HCT116 (cell line): ENCODE measurements around the gene MAPKAPK3. TPM values are rescaled to one million over a fixed set of nuclear protein-coding genes. Genes with fewer than 3 reads are reported as not detected.

Source experiments
- ATAC-seq: fragments of 200-7000 bp; cut with Tn5 transposase; 2 replicates; pipeline ENCODE4 v1.9.1; 2020; ENCODE audit warnings: mild to moderate bottlenecking, moderate library complexity
- BruUV-seq: library from RNA; stranded (reverse); fragments of 400-500 nt; replicated peaks from 2 replicates; lab custom pipeline; 2021; lab: Mats Ljungman, UMichigan
- CTCF ChIA-PET: fragments of 300-600 bp; sonication (Branson Sonifier 250); formaldehyde crosslinking; loops from one replicate; lab custom pipeline; 2021; ENCODE audit warnings: antibody characterized with exemption; lab: Charles Lee
- POLR2A ChIA-PET: fragments of 300-600, 350-600 bp; sonication (Branson Sonifier 250); formaldehyde crosslinking; loops from one replicate; lab custom pipeline; 2021; ENCODE audit warnings: antibody characterized with exemption; lab: Charles Lee
- RAD21 ChIA-PET, 2 experiments: fragments of 300-600 bp; sonication (Branson Sonifier 250); formaldehyde crosslinking; loops; one replicate each; lab custom pipeline; 2023; ENCODE audit warnings: low total read pairs in 2 of 2; ENCODE audit not compliant: uncharacterized antibody in 2 of 2, unreplicated experiment in 2 of 2, low non-redundant PET in 1 of 2; lab: Charles Lee
- DNase-seq: peaks from one replicate; pipeline ENCODE4 v3.0.0-alpha.2; 2010; ENCODE audit warnings: low read depth, low spot score
- H2AFZ ChIP-seq: fragments of 200-600 bp; shearing (Covaris generic), sonication (generic); 2 replicates; pipeline ENCODE4 v1.6.1; 2017; ENCODE audit warnings: low read depth, mixed run types, mixed read lengths, antibody characterized with exemption, low read length; ENCODE audit not compliant: poor library complexity, severe bottlenecking
- H3K27ac ChIP-seq: 2 replicates; pipeline ENCODE4 v1.5.1; 2012; ENCODE audit warnings: low read depth, low read length
- H3K27me3 ChIP-seq: fragments of 200-600 bp; sonication (generic); 2 replicates; pipeline ENCODE4 v1.6.1; 2016; ENCODE audit warnings: mixed run types, low read length, mixed read lengths; ENCODE audit not compliant: insufficient read depth
- H3K36me3 ChIP-seq, 2 experiments: fragments of 200-500 bp in 1 of 2; fragments of 200-600 bp in 1 of 2; sonication (Bioruptor generic) in 1 of 2; sonication (generic) in 1 of 2; 2 replicates each; pipeline versions ENCODE4 v1.5.1 to v1.6.1; 2014 to 2016; ENCODE audit warnings: low read length in 2 of 2, inconsistent platforms in 1 of 2, mixed read lengths in 1 of 2, mixed run types in 1 of 2; ENCODE audit not compliant: insufficient read depth in 2 of 2, control insufficient read depth in 1 of 2
- H3K4me1 ChIP-seq, 2 experiments: fragments of 200-600 bp in 1 of 2; sonication (generic) in 1 of 2; 2 replicates each; pipeline versions ENCODE4 v1.5.1 to v1.6.1; 2012 to 2017; ENCODE audit warnings: low read length in 2 of 2, inconsistent platforms in 1 of 2, mild to moderate bottlenecking in 1 of 2, mixed read lengths in 1 of 2, mixed run types in 1 of 2, moderate library complexity in 1 of 2; ENCODE audit not compliant: insufficient read depth in 2 of 2, control insufficient read depth in 1 of 2
- H3K4me2 ChIP-seq: fragments of 200-600 bp; sonication (generic); 2 replicates; pipeline ENCODE4 v1.6.1; 2017; ENCODE audit warnings: mixed run types, low read length, mixed read lengths
- H3K4me3 ChIP-seq, 2 experiments: fragments of 200-600 bp in 1 of 2; sonication (generic) in 1 of 2; replicated peaks in 1 of 2; 2 replicates each; pipeline ENCODE4 v1.5.1; 2011 to 2016; ENCODE audit warnings: low read length in 2 of 2, control low read depth in 1 of 2, low read depth in 1 of 2, mild to moderate bottlenecking in 1 of 2, mixed read lengths in 1 of 2, mixed run types in 1 of 2
- H3K79me2 ChIP-seq: fragments of 200-600 bp; sonication (generic); 2 replicates; pipeline ENCODE4 v1.6.1; 2017; ENCODE audit warnings: mild to moderate bottlenecking, mixed run types, low read length, moderate library complexity, mixed read lengths; ENCODE audit not compliant: insufficient read depth
- H3K9ac ChIP-seq: fragments of 200-600 bp; sonication (generic); 2 replicates; pipeline ENCODE4 v1.6.1; 2016; ENCODE audit warnings: low read length, mixed read lengths
- H3K9me2 ChIP-seq: fragments of 200-600 bp; sonication (generic), shearing (Covaris generic); 2 replicates; pipeline ENCODE4 v1.6.1; 2017; ENCODE audit warnings: mixed run types, mild to moderate bottlenecking, moderate library complexity; ENCODE audit not compliant: insufficient read depth
- H3K9me3 ChIP-seq, 2 experiments: fragments of 200-500 bp in 1 of 2; fragments of 200-600 bp in 1 of 2; sonication (Bioruptor generic) in 1 of 2; sonication (generic) in 1 of 2; 2 replicates each; pipeline ENCODE4 v1.6.1; 2014 to 2017; ENCODE audit warnings: low read length in 2 of 2, mixed read lengths in 2 of 2, inconsistent platforms in 1 of 2, low read depth in 1 of 2, mild to moderate bottlenecking in 1 of 2, mixed run types in 1 of 2, moderate library complexity in 1 of 2; ENCODE audit not compliant: control insufficient read depth in 1 of 2, insufficient read depth in 1 of 2
- H4K20me1 ChIP-seq: fragments of 200-600 bp; sonication (generic), shearing (Covaris generic); 2 replicates; pipeline ENCODE4 v1.6.1; 2017; ENCODE audit warnings: mixed run types, mild to moderate bottlenecking, moderate library complexity; ENCODE audit not compliant: insufficient read depth
- ATF3 ChIP-seq: IDR thresholded peaks from 2 replicates; pipeline ENCODE4 v1.6.1; 2012
- EZH2 ChIP-seq: fragments of 200-600 bp; sonication (generic); IDR thresholded peaks from 2 replicates; pipeline ENCODE4 v1.6.1; 2017; ENCODE audit warnings: antibody characterized with exemption, mixed run types
- FOSL1 ChIP-seq: IDR thresholded peaks from 2 replicates; pipeline ENCODE4 v1.6.1; 2012; ENCODE audit warnings: low read depth
- JUND ChIP-seq: IDR thresholded peaks from 2 replicates; pipeline ENCODE4 v1.6.1; 2012
- POLR2A ChIP-seq: IDR thresholded peaks from 2 replicates; pipeline ENCODE4 v1.7.0; 2011; ENCODE audit warnings: borderline replicate concordance; ENCODE audit not compliant: insufficient read depth, insufficient read length; ENCODE audit errors: extremely low read depth
- RAD21 ChIP-seq: IDR thresholded peaks from 2 replicates; pipeline ENCODE4 v1.6.1; 2012; ENCODE audit warnings: low read depth, mild to moderate bottlenecking
- SIN3A ChIP-seq: IDR thresholded peaks from 2 replicates; pipeline ENCODE4 v1.6.1; 2012; ENCODE audit warnings: low read depth
- SP1 ChIP-seq: IDR thresholded peaks from 2 replicates; pipeline ENCODE4 v1.6.1; 2012; ENCODE audit warnings: low read depth
- SRF ChIP-seq: IDR thresholded peaks from 2 replicates; pipeline ENCODE4 v1.6.1; 2012; ENCODE audit warnings: low read depth
- YY1 ChIP-seq: IDR thresholded peaks from 2 replicates; pipeline ENCODE4 v1.6.1; 2011; ENCODE audit warnings: low read length, low read depth, moderate library complexity, mild to moderate bottlenecking; ENCODE audit not compliant: insufficient replicate concordance; ENCODE audit errors: extremely low read depth
- ZBTB33 ChIP-seq: IDR thresholded peaks from 2 replicates; pipeline ENCODE4 v1.6.1; 2011; ENCODE audit warnings: mild to moderate bottlenecking, low read length, moderate library complexity; ENCODE audit not compliant: insufficient replicate concordance; ENCODE audit errors: extremely low read depth
- ZFX ChIP-seq: fragments of 450-650 bp; IDR thresholded peaks from 2 replicates; pipeline ENCODE4 v1.6.1; 2017
- ZNF274 ChIP-seq: fragments of 200-500 bp; sonication (Bioruptor generic); IDR thresholded peaks from 2 replicates; pipeline ENCODE4 v1.6.1; 2014; ENCODE audit warnings: mild to moderate bottlenecking, low read depth, low read length, inconsistent platforms
- intact Hi-C: fragments of 100-400 bp; cut with micrococcal nuclease; formaldehyde crosslinking; loops from 2 replicates; pipeline ENCODE4 v1.10.0; 2022
- total RNA-seq: library from RNA; stranded (reverse); gene quantifications from one replicate; pipeline ENCODE4 v1.2.1, GENCODE V29; 2021; ENCODE audit not compliant: unreplicated experiment

The MAPKAPK3 gene
- total RNA-seq, 1 experiment from 2014 or later, result 87.3 TPM

GRCh38 chr3:50604628-50605588, 12.0 kb upstream of the MAPKAPK3 start (continued):
- TF ChIP-seq ATF3 (no peak), ZNF274 (no peak), RAD21 (no peak), YY1 (no peak), SP1 (no peak)

- CTCF ChIA-PET, result no interaction called here
- H3K4me1 ChIP-seq, result peaks cover 28 to 34% of the 10 kb centered on the region in 2 experiments
- no TSS peak for BruUV-seq
- no peak for DNase-seq
- H3K79me2 ChIP-seq, result no peaks in the 10 kb centered on the region; the same call in 1 of the 2 replicates
- H3K27ac ChIP-seq, result no peak overlapping the region
- H3K27me3 ChIP-seq, result no peaks in the 10 kb centered on the region
- no peaks in the 10 kb centered on the region for H3K9me3 ChIP-seq
- H2AFZ ChIP-seq, result no peak overlapping the region
- H3K4me2 ChIP-seq, result no peak overlapping the region
- no peaks in the 10 kb centered on the region for H3K9me2 ChIP-seq
- no peak overlapping the region for H3K4me3 ChIP-seq
- RAD21 ChIA-PET, result no interaction called here
- POLR2A ChIA-PET, result no interaction called here
- 0 out of 4 replicates have a peak, but pooled peaks cover 0 to 5% of the 10 kb centered on the region in 2 experiments for H3K36me3 ChIP-seq
- intact Hi-C loops, result no loop called here
- no peak overlapping the region for H3K9ac ChIP-seq
- H4K20me1 ChIP-seq, result no peaks in the 10 kb centered on the region
- ATAC-seq, result no peak
- TF ChIP-seq EZH2, result no peak
- no peak for TF ChIP-seq ZFX
- no peak for TF ChIP-seq SRF
- TF ChIP-seq POLR2A, result no peak
- no peak for TF ChIP-seq SIN3A
- no peak for TF ChIP-seq FOSL1
- TF ChIP-seq RAD21, result no peak
- TF ChIP-seq ZBTB33, result no peak
- no peak for TF ChIP-seq JUND
- TF ChIP-seq, all 23 proteins: peak for 0
These were observed 11.0 kb upstream of the MAPKAPK3 start for GRCh38 chr3:50605901-50606326.
